ENCODE results near the gene PPP1R37.

PPP1R37 gene

GRCh38 chr19:45071545-45071938 is 21.4 kb upstream of the PPP1R37 start:
- DNase-seq (ENCODE audit: low read depth): no peak

- DNase-seq (ENCODE audit: low read depth): no peak
These were observed 20.8 kb upstream of the PPP1R37 start for GRCh38 chr19:45071969-45072790.

GRCh38 chr19:45074744-45075300 is 18.2 kb upstream of the PPP1R37 start:
- DNase-seq (ENCODE audit: low read depth): no peak

GRCh38 chr19:45075301-45076028 is 17.5 kb upstream of the PPP1R37 start:
- DNase-seq (ENCODE audit: low read depth): no peak

- no peak for DNase-seq (ENCODE audit: low read depth)
These were observed 16.7 kb upstream of the PPP1R37 start, which contains the start of gene ZNF296 for GRCh38 chr19:45076029-45076850. ZNF296 (minus strand) TSS chr19:45076478; CDS start chr19:45076373, 105 bp downstream.

- DNase-seq (ENCODE audit: low read depth): no peak
These were observed 15.9 kb upstream of the PPP1R37 start for GRCh38 chr19:45076851-45077730.

- no peak for DNase-seq (ENCODE audit: low read depth)
These were observed 14.5 kb upstream of the PPP1R37 start for GRCh38 chr19:45078390-45079062.

- DNase-seq (ENCODE audit: low read depth): no peak
These were observed 13.7 kb upstream of the PPP1R37 start, which contains the start of gene GEMIN7 for GRCh38 chr19:45079063-45079910. GEMIN7 (plus strand) TSS chr19:45079260; CDS start chr19:45090115, 10,855 bp downstream.

- no peak for DNase-seq (ENCODE audit: low read depth)
These were observed 13.0 kb upstream of the PPP1R37 start for GRCh38 chr19:45079911-45080370.

GRCh38 chr19:45082170-45082569 is 10.8 kb upstream of the PPP1R37 start:
- no peak for DNase-seq (ENCODE audit: low read depth)

GRCh38 chr19:45086480-45086879 is 6.5 kb upstream of the PPP1R37 start:
- no peak for DNase-seq (ENCODE audit: low read depth)

- DNase-seq (ENCODE audit: low read depth): no peak
These were observed 5.4 kb upstream of the PPP1R37 start for GRCh38 chr19:45087531-45087930.

GRCh38 chr19:45090034-45090433 is 2.9 kb upstream of the PPP1R37 start:
- no peak for DNase-seq (ENCODE audit: low read depth)

GRCh38 chr19:45090606-45091005 is 2.4 kb upstream of the PPP1R37 start:
- DNase-seq (ENCODE audit: low read depth): no peak

- DNase-seq (ENCODE audit: low read depth): peak; percentile 96
These were observed 1.7 kb upstream of the PPP1R37 start for GRCh38 chr19:45091031-45091923.

GRCh38 chr19:45094137-45094536 is 1.2 kb downstream of the PPP1R37 start:
- DNase-seq (ENCODE audit: low read depth): no peak

- no peak for DNase-seq (ENCODE audit: low read depth)
These were observed 1.7 kb downstream of the PPP1R37 start for GRCh38 chr19:45094707-45095106.

Measured in non-pigmented ciliary epithelial cell (primary cell).